ENCODE results near the gene SLC48A1. TPM values are rescaled to one million over a fixed set of nuclear protein-coding genes. Genes with fewer than 3 reads are reported as not detected.

SLC48A1 gene
- total and polyA plus RNA-seq, 10 of the 15 experiments (the other 5 are each of a cell fraction or from before 2014, with no cell fraction given), result 1.1 to 4.9 (median 1.9) TPM

DNA sequence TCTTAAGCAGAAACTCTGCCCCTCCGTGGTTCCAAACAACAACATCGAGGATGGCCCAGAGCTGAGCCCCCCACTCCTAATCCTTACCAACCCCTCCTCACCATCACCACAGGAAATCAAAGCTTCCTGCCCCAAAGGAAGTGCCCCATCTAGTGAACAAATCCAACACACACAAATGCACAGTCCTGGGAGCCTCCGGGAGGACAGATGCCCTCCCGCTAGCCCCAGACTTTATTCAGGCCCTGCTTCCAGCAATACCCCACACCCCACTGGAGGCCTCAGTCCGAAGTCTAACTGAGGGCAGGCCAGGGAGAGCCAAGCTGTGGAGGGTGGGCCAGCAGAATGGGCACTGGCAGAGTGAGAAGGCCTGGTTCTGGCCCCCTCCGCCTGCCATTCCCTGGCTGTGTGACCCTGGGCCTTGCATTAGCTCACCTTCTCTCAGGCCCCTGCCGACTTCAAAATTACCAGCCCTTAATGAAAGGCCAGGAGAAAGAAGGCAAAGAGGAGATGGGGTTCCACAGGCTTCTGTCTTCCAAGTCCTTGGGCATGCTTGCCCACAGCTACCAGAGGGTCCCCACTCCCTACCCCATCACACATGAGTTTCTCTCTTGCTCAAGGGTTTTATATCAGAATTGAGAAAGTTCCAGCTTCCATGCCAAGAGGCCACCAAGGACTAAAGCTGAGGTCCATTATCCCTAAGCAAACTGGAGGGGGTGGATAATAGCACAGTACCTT is 44.4 kb downstream of the SLC48A1 start (continued):
- TF ChIP-seq HDAC6 (IDR thresholded peaks at IDR 0.05; ENCODE audit: unreplicated experiment) (no peak), FOXK2 (IDR thresholded peaks at IDR 0.05) (no peak), HCFC1 (IDR thresholded peaks at IDR 0.05; ENCODE audit: low read length) (no peak), SMAD1 (IDR thresholded peaks at IDR 0.05; ENCODE audit: low read depth, partially characterized antibody) (no peak), SUZ12 (IDR thresholded peaks at IDR 0.05; ENCODE audit: unreplicated experiment) (no peak), ESRRA (IDR thresholded peaks at IDR 0.05; ENCODE audit: low read length) (no peak), RELA (IDR thresholded peaks at IDR 0.05; ENCODE audit: borderline replicate concordance, partially characterized antibody) (no peak), RAD21 (IDR thresholded peaks at IDR 0.05; ENCODE audit: insufficient read depth, low read depth, low read length) (0 out of 2 replicates have a peak, but pooled peaks have one; percentile 12)

DNA sequence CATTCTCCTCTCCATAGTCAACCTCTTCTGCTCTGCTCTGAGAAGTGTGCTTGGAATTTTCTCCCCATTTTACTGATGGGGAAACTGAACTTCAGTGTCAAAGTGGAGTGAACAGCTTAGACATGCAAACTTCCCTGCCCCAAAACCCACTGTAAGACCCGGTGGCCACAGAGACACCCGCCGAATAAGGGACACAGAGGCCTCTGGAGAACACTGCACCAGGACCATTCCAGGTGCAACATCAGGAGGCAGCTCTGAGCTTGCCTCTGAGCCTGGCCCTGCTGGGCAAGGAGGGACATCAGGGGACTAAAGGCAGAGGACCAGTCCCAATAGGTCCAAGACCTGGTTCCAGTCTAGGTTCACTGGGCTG is 45.0 kb downstream of the SLC48A1 start:
- Histone ChIP-seq H3K9ac (ENCODE audit: control insufficient read depth, insufficient read depth, low read length) (peak overlapping the region; percentile 49), H3K4me1 (ENCODE audit: control insufficient read depth, insufficient read depth, low read length) (peaks cover 43% of the 10 kb centered on the region), H2AFZ (ENCODE audit: control insufficient read depth, low read depth, low read length) (no peak overlapping the region), H3K27ac (ENCODE audit: control insufficient read depth, insufficient read depth) (no peak overlapping the region), H3K79me2 (ENCODE audit: control insufficient read depth, insufficient read depth, low read length) (peaks cover 25% of the 10 kb centered on the region), H3K27me3 (replicated peaks in 1 of 2; ENCODE audit: control insufficient read depth in 2 of 2, insufficient read depth in 2 of 2, low read length in 1 of 2) (peaks cover 0 to 7% of the 10 kb centered on the region in 2 experiments; a peak in 3 of 4 replicates), H3K36me3 (ENCODE audit: control insufficient read depth in 2 of 2, insufficient read depth in 2 of 2, low read length in 1 of 2) (no peaks in the 10 kb centered on the region; a peak in 1 of 4 replicates), H4K20me1 (ENCODE audit: control insufficient read depth, insufficient read depth) (no peaks in the 10 kb centered on the region; the same call in 1 of the 2 replicates), H3K9me3 (replicated peaks; ENCODE audit: control insufficient read depth, insufficient read depth, low read length) (no peaks in the 10 kb centered on the region), H3K4me3 (peak overlapping the region; percentile 80; the same call in 1 of the 2 replicates), H3K4me2 (ENCODE audit: control insufficient read depth, insufficient read depth) (peak overlapping the region; percentile 83)
- in situ Hi-C loops (cut with MboI), result no loop called here
- intact Hi-C loops (cut with micrococcal nuclease; ENCODE audit: unreplicated experiment), result no loop called here
- ChIA-PET CTCF (interaction anchor here (1.1 to 5.0 kb wide), 6 partner anchors 10 to 146 kb away, joined by 3 to 108 read pairs (median 10); partner anchors contain the start of gene TMEM106C), SMC1A (ENCODE audit: uncharacterized antibody, unreplicated experiment) (interaction anchor here (0.8 to 3.0 kb wide), 10 partner anchors 10 to 108 kb away, joined by 3 to 24 read pairs (median 4); no protein-coding TSS in a partner anchor), POLR2A (interaction anchor here (1.2 to 2.3 kb wide), 2 partner anchors 12 to 15 kb away, joined by 5 to 8 read pairs; no protein-coding TSS in a partner anchor), RAD21 (ENCODE audit: unreplicated experiment) (interaction anchor here (1.3 to 5.3 kb wide), 5 partner anchors 10 to 132 kb away, joined by 4 to 92 read pairs (median 14); no protein-coding TSS in a partner anchor)
- TF ChIP-seq NFYB (IDR thresholded peaks at IDR 0.05; ENCODE audit: insufficient read depth, low read depth, low read length) (no peak), POLR2A (IDR thresholded peaks at IDR 0.05; ENCODE audit: low read depth, low read length) (no peak), SIN3A (IDR thresholded peaks at IDR 0.05; ENCODE audit: low read depth, low read length) (0 out of 2 replicates have a peak, but pooled peaks have one; percentile 4), FOXK2 (IDR thresholded peaks at IDR 0.05) (no peak)
- BruUV-seq (replicated peaks), result no TSS peak
- no peak for FAIRE-seq
- WGBS (ENCODE audit: insufficient coverage, insufficient replicate concordance, low lambda C conversion rate, missing lambda C conversion rate), result 63% methylated on average over 3 of the region's 3 CpGs
- no peak for DNase-seq (ENCODE audit: low read depth, low spot score)
- no peak for ATAC-seq
